ENCODE data around the gene ZNF445. TPM values are rescaled to one million over a fixed set of nuclear protein-coding genes. Genes with fewer than 3 reads are reported as not detected.
"Not testable (repeated sequence)": the region's sequence is repeated elsewhere in the genome, so short reads cannot be mapped to it uniquely, and the experiment has no call there.

Gene ZNF445
- 10 to 100 TPM; 19.2 to 28.2 (median 24.5) TPM for polyA plus RNA-seq (ENCODE audit: insufficient read length in 4 of 4)

- peak; percentile 52 to 63 (median 60) for DNase-seq (ENCODE audit: low read depth in 4 of 4, low spot score in 3 of 4)
These were observed at the start of gene ZNF445 for GRCh38 chr3:44477312-44478030. ZNF445 (minus strand) TSS chr3:44477670; CDS start chr3:44455549, 22,121 bp downstream.

DNA sequence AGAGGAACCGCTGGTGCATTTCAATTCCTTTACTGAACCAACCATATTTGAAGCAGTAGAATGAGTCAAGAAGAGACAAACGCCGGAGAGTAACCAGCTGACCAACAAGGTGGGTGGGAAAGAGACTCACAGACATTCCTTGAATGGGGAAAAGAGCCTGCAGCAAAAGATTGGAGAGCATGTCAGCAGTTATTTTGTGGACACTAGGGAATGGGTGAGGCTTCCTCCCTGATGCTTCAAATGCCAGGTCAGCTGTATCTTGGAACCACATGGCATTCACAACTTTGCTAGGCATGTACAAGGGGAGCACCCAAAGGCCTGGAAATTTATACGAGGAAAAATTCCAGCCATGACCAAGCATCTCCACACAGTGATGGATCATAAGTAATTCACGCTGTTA is 47.6 kb upstream of the ZNF445 start:
- DNase-seq (ENCODE audit: low read depth in 4 of 4, low spot score in 3 of 4), result no peak

GRCh38 chr3:44522494-44522933 is 45.0 kb upstream of the ZNF445 start:
- DNase-seq (ENCODE audit: low read depth in 4 of 4, low spot score in 3 of 4), result no peak

GRCh38 chr3:44521721-44522120 is 44.3 kb upstream of the ZNF445 start:
- no peak for DNase-seq (ENCODE audit: low read depth in 4 of 4, low spot score in 3 of 4)

GRCh38 chr3:44518782-44519156 is 41.3 kb upstream of the ZNF445 start:
- DNase-seq (ENCODE audit: low read depth in 4 of 4, low spot score in 3 of 4), result no peak

- no peak for DNase-seq (ENCODE audit: low read depth in 4 of 4, low spot score in 3 of 4)
These were observed 38.8 kb upstream of the ZNF445 start for GRCh38 chr3:44516230-44516629.

DNA sequence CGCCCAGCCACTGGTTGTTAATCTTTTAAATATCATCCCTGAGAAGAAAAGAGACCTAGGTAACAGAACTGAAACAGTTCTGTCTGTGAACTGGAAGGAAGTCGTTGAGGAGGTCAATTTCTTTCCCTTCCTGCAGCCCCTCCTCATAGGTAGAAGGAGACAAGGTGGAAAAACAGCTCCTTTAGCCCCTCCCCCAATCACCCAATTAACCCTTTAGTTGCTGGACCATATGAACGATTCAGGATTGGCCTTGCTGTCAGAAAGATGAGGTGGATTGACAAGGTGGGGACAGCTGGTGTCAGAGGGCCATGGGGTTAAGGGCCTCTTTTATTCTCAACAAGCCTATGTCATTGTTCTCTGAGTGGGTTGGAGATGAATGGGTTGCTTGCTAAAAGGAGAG is 36.0 kb upstream of the ZNF445 start:
- no peak for DNase-seq (ENCODE audit: low read depth in 4 of 4, low spot score in 3 of 4)

DNA sequence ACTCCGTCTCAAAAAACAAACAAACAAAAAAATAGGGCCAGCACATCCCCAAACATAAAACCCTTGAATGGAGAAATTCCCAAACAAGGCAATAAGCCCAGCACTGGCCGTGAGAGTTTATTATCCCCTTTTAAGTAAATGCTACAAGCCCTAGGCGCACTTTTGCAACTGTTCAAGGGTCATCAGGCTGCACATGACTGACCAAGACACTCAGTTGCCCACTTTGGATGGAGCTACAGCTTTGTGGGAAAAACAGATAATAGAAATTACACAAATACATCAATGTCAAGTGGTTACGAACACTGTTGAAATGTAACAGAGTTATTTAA is 33.7 kb upstream of the ZNF445 start:
- no peak for DNase-seq (ENCODE audit: low read depth in 4 of 4, low spot score in 3 of 4)

DNA sequence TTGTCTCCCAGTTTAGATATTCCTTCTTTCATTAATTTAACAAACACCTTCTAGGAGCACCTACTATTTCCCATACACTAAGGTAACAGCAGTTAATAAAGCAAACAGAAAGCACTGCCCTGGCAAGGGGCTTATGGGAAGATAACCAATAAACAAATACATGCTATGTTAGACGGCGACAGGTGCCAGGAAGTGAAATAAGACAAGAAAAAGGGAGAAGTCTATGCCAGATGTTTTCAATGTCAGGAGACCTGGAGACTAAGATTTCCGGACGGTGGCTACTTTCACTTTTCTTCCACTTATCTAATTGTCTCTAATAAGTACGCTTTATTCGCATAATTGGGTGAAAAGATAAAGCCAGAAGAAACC is 32.5 kb upstream of the ZNF445 start:
- no peak for DNase-seq (ENCODE audit: low read depth in 4 of 4, low spot score in 3 of 4)

DNA sequence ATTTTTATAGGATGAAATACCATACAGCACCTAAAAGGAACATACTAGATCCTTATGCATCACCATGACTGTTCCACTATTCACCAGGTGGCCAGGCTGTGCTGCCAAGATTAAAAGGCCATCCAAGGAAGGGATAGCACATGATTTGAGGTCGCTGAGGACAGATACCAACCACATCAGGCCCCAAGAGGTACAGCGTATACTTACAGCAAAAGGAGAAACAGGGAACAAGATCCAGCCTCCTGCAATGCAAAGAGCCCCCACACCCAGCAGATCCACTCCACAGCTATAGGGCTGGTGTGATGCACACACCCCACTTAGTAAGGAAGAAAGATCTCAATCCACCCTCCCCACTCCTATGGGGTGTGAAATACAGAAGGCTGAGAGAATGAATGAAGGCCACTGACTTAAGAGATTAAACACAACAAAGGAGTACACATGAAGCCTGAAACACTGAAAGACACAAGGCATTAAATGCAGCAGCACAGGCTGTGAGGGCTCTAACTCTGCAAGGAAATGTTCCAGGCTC is 32.0 kb upstream of the ZNF445 start:
- no peak for DNase-seq (ENCODE audit: low read depth in 4 of 4, low spot score in 3 of 4)

- DNase-seq (ENCODE audit: low read depth in 4 of 4, low spot score in 3 of 4), result no peak
These were observed 29.5 kb upstream of the ZNF445 start for GRCh38 chr3:44506961-44507360.

DNA sequence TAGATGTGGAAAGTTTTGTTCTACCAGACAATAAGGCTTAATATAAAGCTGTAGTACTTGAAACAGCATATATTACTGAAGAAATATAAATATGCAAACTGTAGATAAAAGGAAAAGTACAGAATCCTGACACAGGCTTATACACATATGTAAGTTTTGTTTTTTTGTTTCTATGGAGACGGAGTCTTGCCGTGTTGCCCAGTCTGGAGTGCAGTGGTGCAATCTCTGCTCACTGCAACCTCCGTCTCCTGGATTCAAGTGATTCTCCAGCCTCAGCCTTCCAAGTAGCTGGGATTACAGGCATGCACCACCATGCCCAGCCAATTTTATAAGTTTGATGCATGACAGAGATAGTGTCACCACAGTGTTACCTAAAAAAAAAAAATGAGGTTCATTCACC is 29.1 kb upstream of the ZNF445 start:
- no peak for DNase-seq (ENCODE audit: low read depth in 4 of 4, low spot score in 3 of 4)

DNA sequence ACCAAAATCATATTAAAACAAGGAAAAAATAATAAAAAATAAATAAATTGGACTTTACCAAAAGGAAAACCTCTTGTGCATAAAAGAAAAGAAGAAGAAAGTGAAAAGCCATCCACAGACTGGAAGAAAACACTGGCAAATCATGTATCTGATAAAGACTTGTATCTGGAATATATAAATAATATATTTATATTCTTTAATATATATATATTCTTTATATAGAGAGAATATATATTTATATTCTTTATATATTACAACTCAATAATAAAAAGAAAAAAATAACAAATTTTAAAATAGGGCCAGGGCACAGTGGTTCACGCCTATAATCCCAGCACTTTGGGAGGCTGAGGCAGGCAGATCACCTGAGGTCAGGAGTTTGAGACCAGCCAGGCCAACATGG is 27.1 kb upstream of the ZNF445 start:
- DNase-seq (ENCODE audit: low read depth in 4 of 4, low spot score in 3 of 4), result no peak

- not testable (repeated sequence) for DNase-seq (ENCODE audit: low read depth in 4 of 4, low spot score in 3 of 4)
These were observed 25.7 kb upstream of the ZNF445 start for GRCh38 chr3:44503178-44503577.

DNA sequence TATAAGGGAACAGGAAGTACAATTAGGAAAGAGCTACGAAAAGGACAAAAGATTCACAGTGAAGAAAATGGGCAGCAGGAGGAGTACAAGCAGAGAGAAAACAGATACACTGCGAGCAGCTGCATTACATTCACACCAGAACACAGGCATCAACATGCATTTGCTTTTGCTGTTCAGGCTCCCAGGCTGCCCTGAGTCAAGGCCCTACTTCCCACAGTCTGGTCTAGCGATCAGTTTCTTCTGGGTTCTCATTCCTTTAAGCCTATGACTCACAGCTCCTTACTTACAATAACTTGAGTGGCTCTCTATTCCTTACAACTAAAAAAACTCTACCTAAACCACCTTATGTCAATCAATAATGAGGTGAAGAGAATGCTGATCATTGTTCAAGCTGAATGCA is 24.5 kb upstream of the ZNF445 start:
- DNase-seq (ENCODE audit: low read depth in 4 of 4, low spot score in 3 of 4), result no peak

GRCh38 chr3:44499899-44500168 is 22.4 kb upstream of the ZNF445 start:
- not testable (repeated sequence) for DNase-seq (ENCODE audit: low read depth in 4 of 4, low spot score in 3 of 4)

DNA sequence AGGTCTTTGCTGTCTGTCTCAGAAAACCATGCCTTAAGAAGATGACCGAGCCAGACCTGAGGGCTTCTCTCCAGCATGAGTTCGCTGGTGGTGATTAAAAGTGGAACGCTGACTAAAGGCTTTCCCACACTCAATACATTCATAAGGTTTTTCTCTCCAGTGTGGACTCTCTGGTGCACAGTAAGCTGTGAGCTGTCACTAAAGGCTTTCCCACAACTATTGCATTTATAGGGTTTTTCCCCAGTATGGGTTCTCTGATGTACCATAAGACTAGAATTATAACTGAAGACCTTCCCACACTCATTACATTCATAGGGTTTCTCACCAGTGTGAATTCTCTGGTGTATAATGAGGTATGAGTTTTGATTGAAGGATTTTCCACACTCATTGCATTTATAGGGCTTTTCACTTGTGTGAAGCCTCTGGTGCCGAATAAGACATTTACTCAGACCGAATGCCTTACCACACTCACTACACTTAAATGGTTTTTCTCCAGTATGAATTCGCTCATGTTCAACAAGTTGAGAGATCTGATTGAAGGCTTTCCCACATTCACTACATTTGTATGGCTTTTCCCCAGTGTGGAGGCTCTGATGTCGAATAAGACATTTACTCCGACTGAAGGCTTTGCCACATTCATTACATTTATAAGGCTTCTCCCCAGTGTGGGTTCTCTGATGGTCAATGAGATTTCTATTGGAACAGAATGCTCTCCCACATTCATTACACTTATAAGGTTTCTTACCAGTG is 21.9 kb upstream of the ZNF445 start:
- no peak for DNase-seq (ENCODE audit: low read depth in 4 of 4, low spot score in 3 of 4)

- DNase-seq (ENCODE audit: low read depth in 4 of 4, low spot score in 3 of 4), result no peak
These were observed 18.4 kb upstream of the ZNF445 start for GRCh38 chr3:44495636-44496415.

- DNase-seq (ENCODE audit: low read depth in 4 of 4, low spot score in 3 of 4), result no peak
These were observed 15.0 kb upstream of the ZNF445 start for GRCh38 chr3:44492496-44492895.

DNA sequence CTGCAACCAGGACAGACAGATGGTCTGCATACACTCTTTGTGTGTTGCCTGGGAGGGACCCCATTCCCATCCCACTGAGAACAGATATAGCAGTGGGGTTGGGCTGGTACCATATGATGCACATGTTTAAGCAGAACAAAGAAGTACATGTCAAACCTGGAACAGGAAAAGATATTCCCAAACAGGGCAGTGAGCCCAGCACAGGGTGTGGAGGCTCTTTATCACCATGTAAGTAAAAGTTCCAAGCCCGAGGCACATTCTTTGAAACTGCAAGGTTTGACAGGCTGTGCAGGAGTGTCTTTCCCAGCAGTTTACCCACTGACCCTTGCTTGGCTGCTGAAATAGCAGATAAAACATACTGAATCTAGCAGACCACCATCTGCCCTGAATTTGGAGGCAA is 5.3 kb upstream of the ZNF445 start:
- DNase-seq (ENCODE audit: low read depth in 4 of 4, low spot score in 3 of 4), result no peak

DNA sequence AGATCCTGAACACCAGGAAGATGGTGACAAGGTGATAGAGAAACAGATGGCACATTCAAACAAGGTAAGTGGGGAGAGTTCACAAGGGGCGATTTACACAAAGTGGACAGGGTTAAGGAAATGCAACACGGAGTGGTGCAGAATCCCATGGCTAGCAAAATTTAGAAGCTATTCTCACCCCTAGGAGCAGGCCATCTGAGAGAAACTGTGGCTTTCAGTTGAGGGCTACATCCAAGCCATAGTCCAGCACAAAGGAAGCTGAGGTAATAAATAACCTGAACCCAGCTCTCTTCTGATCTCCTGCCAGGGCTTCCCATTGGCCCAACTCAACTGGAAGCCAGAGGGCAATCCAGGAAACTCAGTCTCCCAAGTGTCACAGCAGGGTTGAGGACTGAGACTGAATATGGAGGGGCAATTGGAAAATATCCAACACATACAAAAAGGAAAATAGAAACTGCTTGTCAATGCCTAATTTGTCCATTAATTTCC is 1.2 kb upstream of the ZNF445 start:
- DNase-seq (ENCODE audit: low read depth in 4 of 4, low spot score in 3 of 4), result no peak

Measured in left renal pelvis (tissue), 4 donors.